GM23338 (cell line): Measurements from ENCODE around the gene PIGN. TPM values are rescaled to one million over a fixed set of nuclear protein-coding genes. Genes with fewer than 3 reads are reported as not detected.

Experiments used
- ATAC-seq: fragments of 200-7000 bp; cut with Tn5 transposase; 3 replicates; pipeline ENCODE4 v1.9.1; 2020
- DNase-seq: peaks from one replicate; pipeline ENCODE4 v3.0.0-alpha.2; 2015; ENCODE audit warnings: low spot score
- H2AFZ ChIP-seq: fragments of 200-600 bp; sonication (generic); 2 replicates; pipeline ENCODE4 v1.8.0; 2016; ENCODE audit warnings: antibody characterized with exemption, mild to moderate bottlenecking, moderate library complexity
- H3F3A ChIP-seq: fragments of 200-600 bp; sonication (generic); replicated peaks from 2 replicates; pipeline ENCODE4 v1.8.0; 2017; ENCODE audit warnings: antibody characterized with exemption, mixed run types, low read depth
- H3K27ac ChIP-seq: fragments of 200-600 bp; sonication (generic); 2 replicates; pipeline ENCODE4 v1.6.1; 2016; ENCODE audit warnings: low read depth
- H3K27me3 ChIP-seq: fragments of 200-600 bp; sonication (generic); 2 replicates; pipeline ENCODE4 v1.8.0; 2016; ENCODE audit warnings: mild to moderate bottlenecking, mixed run types, moderate library complexity; ENCODE audit not compliant: insufficient read depth
- H3K36me3 ChIP-seq: fragments of 200-600 bp; sonication (generic); 2 replicates; pipeline ENCODE4 v1.8.0; 2016; ENCODE audit warnings: mild to moderate bottlenecking; ENCODE audit not compliant: insufficient read depth
- H3K4me1 ChIP-seq: fragments of 200-600 bp; sonication (generic); 2 replicates; pipeline ENCODE4 v1.8.0; 2016; ENCODE audit warnings: mild to moderate bottlenecking, moderate library complexity; ENCODE audit not compliant: insufficient read depth
- H3K4me2 ChIP-seq: fragments of 200-600 bp; sonication (generic); 2 replicates; pipeline ENCODE4 v1.7.1; 2017; ENCODE audit warnings: mixed run types
- H3K4me3 ChIP-seq: fragments of 200-600 bp; sonication (generic); 2 replicates; pipeline ENCODE4 v1.6.1; 2016; ENCODE audit warnings: mixed run types
- H3K79me2 ChIP-seq: fragments of 200-600 bp; sonication (generic); replicated peaks from 2 replicates; pipeline ENCODE4 v1.8.0; 2017; ENCODE audit warnings: mild to moderate bottlenecking; ENCODE audit not compliant: insufficient read depth
- H3K9me2 ChIP-seq: fragments of 200-600 bp; sonication (generic); 2 replicates; pipeline ENCODE4 v1.8.0; 2017; ENCODE audit not compliant: insufficient read depth
- H4K20me1 ChIP-seq: fragments of 200-600 bp; sonication (generic); replicated peaks from 2 replicates; pipeline ENCODE4 v1.8.0; 2017; ENCODE audit warnings: mild to moderate bottlenecking; ENCODE audit not compliant: insufficient read depth
- H3K27ac Mint-ChIP-seq: 2 replicates; pipeline ENCODE4 v1.8.0; 2020; ENCODE audit warnings: inconsistent platforms, mild to moderate bottlenecking, moderate library complexity, mixed read lengths
- H3K27me3 Mint-ChIP-seq: 3 replicates; pipeline ENCODE4 v1.8.0; 2022; ENCODE audit warnings: low read depth, mild to moderate bottlenecking, moderate library complexity, mixed read lengths, inconsistent platforms; ENCODE audit not compliant: insufficient read depth, poor library complexity
- H3K36me3 Mint-ChIP-seq: 3 replicates; pipeline ENCODE4 v1.8.0; 2021; ENCODE audit warnings: low read depth, mild to moderate bottlenecking, inconsistent platforms, moderate library complexity, mixed read lengths
- H3K4me1 Mint-ChIP-seq: 3 replicates; pipeline ENCODE4 v1.8.0; 2020; ENCODE audit warnings: mild to moderate bottlenecking, inconsistent platforms, mixed read lengths
- H3K4me3 Mint-ChIP-seq: 3 replicates; pipeline ENCODE4 v1.8.0; 2021; ENCODE audit warnings: moderate library complexity, mild to moderate bottlenecking, inconsistent platforms, mixed read lengths
- H3K9me3 Mint-ChIP-seq: 3 replicates; pipeline ENCODE4 v1.8.0; 2020; ENCODE audit warnings: moderate library complexity, mild to moderate bottlenecking, inconsistent platforms, mixed read lengths
- CREB1 ChIP-seq: fragments of 250-450 bp; sonication (Bioruptor Pico); IDR thresholded peaks from 2 replicates; pipeline ENCODE4 v1.5.0; 2020; ENCODE audit warnings: low read depth, mild to moderate bottlenecking, moderate library complexity
- ETS1 ChIP-seq: IDR thresholded peaks from 2 replicates; pipeline ENCODE4 v1.6.1; 2016; ENCODE audit warnings: antibody characterized with exemption
- EZH2phosphoT487 ChIP-seq: fragments of 200-600 bp; sonication (generic); IDR thresholded peaks from one replicate; pipeline ENCODE4 v1.8.1; 2018; ENCODE audit warnings: antibody characterized with exemption; ENCODE audit not compliant: unreplicated experiment
- JUNB ChIP-seq: IDR thresholded peaks from one replicate; pipeline ENCODE4 v1.6.1; 2016; ENCODE audit warnings: antibody characterized with exemption; ENCODE audit not compliant: unreplicated experiment
- REST ChIP-seq: IDR thresholded peaks from one replicate; pipeline ENCODE4 v1.6.1; 2018; ENCODE audit warnings: antibody characterized with exemption; ENCODE audit not compliant: unreplicated experiment
- ZNF331 ChIP-seq: fragments of 250-450 bp; sonication (Bioruptor Pico); IDR thresholded peaks from 2 replicates; pipeline ENCODE4 v1.5.0; 2020; ENCODE audit warnings: low read depth, mild to moderate bottlenecking, moderate library complexity
- ZNF462 ChIP-seq: fragments of 250-450 bp; sonication (Bioruptor Pico); IDR thresholded peaks from 2 replicates; pipeline ENCODE4 v1.5.0; 2020; ENCODE audit warnings: mild to moderate bottlenecking, moderate library complexity
- polyA plus RNA-seq: library from polyadenylated mRNA; unstranded; fragments of >200 nt; fragmentation: Nextera tagmentation; extraction: Ambion mirVana; gene quantifications from 2 replicates; pipeline ENCODE4 v1.2.1, GENCODE V29; 2016
- total RNA-seq: library from RNA; depleted of rRNA; stranded (reverse); fragments of >200 nt; shearing (Covaris generic); gene quantifications from 2 replicates; pipeline ENCODE4 v1.2.3, GENCODE V29; 2014

The PIGN gene
- total and polyA plus RNA-seq, 2 experiments from 2014 or later: 9.4 to 33.0 TPM

- TF ChIP-seq ZNF462 (CRISPR knock-in tag) (no peak), CREB1 (CRISPR knock-in tag) (no peak), JUNB (no peak)
Observed at GRCh38 chr18:62089174-62089573, 97.7 kb downstream of the PIGN start (continued).

GRCh38 chr18:62088156-62088555, 98.7 kb downstream of the PIGN start:
- no peaks in the 10 kb centered on the region; the same call in 2 of the 3 replicates for H3K36me3 Mint-ChIP-seq
- H3K27me3 Mint-ChIP-seq: no peaks in the 10 kb centered on the region
- no peak overlapping the region for H3K4me3 Mint-ChIP-seq
- H3K9me3 Mint-ChIP-seq: no peaks in the 10 kb centered on the region
- no peak overlapping the region for H3K27ac ChIP-seq
- H3K4me3 ChIP-seq: no peak overlapping the region
- H3F3A ChIP-seq: no peaks in the 10 kb centered on the region
- no peaks in the 10 kb centered on the region for H3K9me2 ChIP-seq
- H4K20me1 ChIP-seq: no peaks in the 10 kb centered on the region
- no peaks in the 10 kb centered on the region for H3K4me1 Mint-ChIP-seq
- no peak overlapping the region for H2AFZ ChIP-seq
- H3K79me2 ChIP-seq: no peaks in the 10 kb centered on the region
- H3K27ac Mint-ChIP-seq: no peak overlapping the region
- no peaks in the 10 kb centered on the region for H3K36me3 ChIP-seq
- ATAC-seq: no peak
- no peak for DNase-seq
- H3K4me1 ChIP-seq: no peaks in the 10 kb centered on the region
- no peaks in the 10 kb centered on the region for H3K27me3 ChIP-seq
- TF ChIP-seq CREB1 (CRISPR knock-in tag): no peak
- TF ChIP-seq EZH2phosphoT487: no peak
- TF ChIP-seq REST: no peak
- no peak for TF ChIP-seq ETS1
- no peak for TF ChIP-seq JUNB
- no peak for TF ChIP-seq ZNF331 (CRISPR knock-in tag)
- no peak overlapping the region for H3K4me2 ChIP-seq
